ENCODE data around the gene FOXJ1. TPM values are rescaled to one million over a fixed set of nuclear protein-coding genes. Genes with fewer than 3 reads are reported as not detected.

FOXJ1 gene
- total RNA-seq, 1 donor from 2014 or later, result 2.1 TPM

GRCh38 chr17:76121932-76122430 lies 19.1 kb downstream of the FOXJ1 start:
- no peak for TF ChIP-seq CTCF (IDR thresholded peaks at IDR 0.05; ENCODE audit: unreplicated experiment)
- Mint-ChIP-seq H3K27ac (peak overlapping the region; percentile 87), H3K4me3 (no peak overlapping the region)

GRCh38 chr17:76120658-76121008 lies 20.4 kb downstream of the FOXJ1 start:
- H3K27me3 Mint-ChIP-seq (ENCODE audit: low read depth), result no peaks in the 10 kb centered on the region
- no peak for DNase-seq (ENCODE audit: low spot score in 2 of 2, unreplicated experiment in 2 of 2)
- peaks cover 8% of the 10 kb centered on the region for H3K4me1 Mint-ChIP-seq
- no peak overlapping the region for H3K4me3 Mint-ChIP-seq
- H3K27ac Mint-ChIP-seq, result no peak overlapping the region
- no peak for TF ChIP-seq CTCF (IDR thresholded peaks at IDR 0.05; ENCODE audit: unreplicated experiment)
- no peaks in the 10 kb centered on the region for H3K36me3 Mint-ChIP-seq
- H3K9me3 Mint-ChIP-seq, result no peaks in the 10 kb centered on the region

More at GRCh38 chr17:76121932-76122430, 19.1 kb downstream of the FOXJ1 start:
- H3K4me1 Mint-ChIP-seq, result peaks cover 14% of the 10 kb centered on the region
- no peaks in the 10 kb centered on the region for H3K36me3 Mint-ChIP-seq
- no peak for DNase-seq (ENCODE audit: low spot score in 2 of 2, unreplicated experiment in 2 of 2)
- H3K9me3 Mint-ChIP-seq, result no peaks in the 10 kb centered on the region
- no peaks in the 10 kb centered on the region for H3K27me3 Mint-ChIP-seq (ENCODE audit: low read depth)

- H3K27me3 Mint-ChIP-seq (ENCODE audit: low read depth), result no peaks in the 10 kb centered on the region
- H3K4me1 Mint-ChIP-seq, result peaks cover 8% of the 10 kb centered on the region
- TF ChIP-seq CTCF (IDR thresholded peaks at IDR 0.05; ENCODE audit: unreplicated experiment), result no peak
- H3K36me3 Mint-ChIP-seq, result no peaks in the 10 kb centered on the region
- no peaks in the 10 kb centered on the region for H3K9me3 Mint-ChIP-seq
- DNase-seq (ENCODE audit: low spot score in 2 of 2, unreplicated experiment in 2 of 2), result no peak
- no peak overlapping the region for H3K27ac Mint-ChIP-seq
- H3K4me3 Mint-ChIP-seq, result no peak overlapping the region
Measured at GRCh38 chr17:76119409-76120371, 21.4 kb downstream of the FOXJ1 start.

GRCh38 chr17:76115138-76115754 lies 25.8 kb downstream of the FOXJ1 start:
- peaks cover 4% of the 10 kb centered on the region for H3K27me3 Mint-ChIP-seq (ENCODE audit: low read depth)

GRCh38 chr17:76111956-76112355 lies 29.1 kb downstream of the FOXJ1 start:
- H3K4me1 Mint-ChIP-seq, result peaks cover under 1% of the 10 kb centered on the region
- peaks cover 4% of the 10 kb centered on the region for H3K27me3 Mint-ChIP-seq (ENCODE audit: low read depth)
- H3K27ac Mint-ChIP-seq, result no peak overlapping the region
- no peak for TF ChIP-seq CTCF (IDR thresholded peaks at IDR 0.05; ENCODE audit: unreplicated experiment)
- no peak for DNase-seq (ENCODE audit: low spot score in 2 of 2, unreplicated experiment in 2 of 2)
- no peak overlapping the region for H3K4me3 Mint-ChIP-seq
- peaks cover 1% of the 10 kb centered on the region for H3K36me3 Mint-ChIP-seq
- peaks cover 4% of the 10 kb centered on the region for H3K9me3 Mint-ChIP-seq

More at GRCh38 chr17:76115138-76115754, 25.8 kb downstream of the FOXJ1 start:
- H3K4me1 Mint-ChIP-seq, result no peaks in the 10 kb centered on the region
- H3K27ac Mint-ChIP-seq, result no peak overlapping the region
- H3K36me3 Mint-ChIP-seq, result peaks cover 1% of the 10 kb centered on the region
- DNase-seq (ENCODE audit: low spot score in 2 of 2, unreplicated experiment in 2 of 2), result no peak
- TF ChIP-seq CTCF (IDR thresholded peaks at IDR 0.05; ENCODE audit: unreplicated experiment), result no peak
- H3K4me3 Mint-ChIP-seq, result no peak overlapping the region
- H3K9me3 Mint-ChIP-seq, result peaks cover 4% of the 10 kb centered on the region

All from mesothelial cell of epicardium (in vitro differentiated cells).